GM21529 (cell line): ENCODE data around the gene ATXN7L1.
"Not testable (repeated sequence)": the region's sequence is repeated elsewhere in the genome, so short reads cannot be mapped to it uniquely, and the experiment has no call there.

Experiments used
- ATAC-seq: cut with Tn5 transposase; IDR thresholded peaks from one replicate; pipeline ENCODE4 v1.9.1; 2021; ENCODE audit not compliant: unreplicated experiment

ATXN7L1 gene

GRCh38 chr7:105623378-105623777 lies 253.0 kb downstream of the ATXN7L1 start:
- no peak for ATAC-seq

- no peak for ATAC-seq
Measured at GRCh38 chr7:105622106-105622731, 254.2 kb downstream of the ATXN7L1 start.

- ATAC-seq, result no peak
Measured at GRCh38 chr7:105621617-105622016, 254.8 kb downstream of the ATXN7L1 start.

GRCh38 chr7:105621176-105621575 lies 255.2 kb downstream of the ATXN7L1 start:
- ATAC-seq, result no peak

GRCh38 chr7:105619590-105619989 lies 256.8 kb downstream of the ATXN7L1 start:
- ATAC-seq, result no peak

GRCh38 chr7:105618016-105618296 lies 258.4 kb downstream of the ATXN7L1 start:
- ATAC-seq, result no peak

- ATAC-seq, result no peak
Measured at GRCh38 chr7:105617280-105618015, 259.0 kb downstream of the ATXN7L1 start.

GRCh38 chr7:105614341-105614840 lies 262.0 kb downstream of the ATXN7L1 start:
- no peak for ATAC-seq

GRCh38 chr7:105613611-105614330 lies 262.6 kb downstream of the ATXN7L1 start:
- ATAC-seq, result no peak

- no peak for ATAC-seq
Measured at GRCh38 chr7:105612806-105613205, 263.6 kb downstream of the ATXN7L1 start.

- ATAC-seq, result no peak
Measured at GRCh38 chr7:105611856-105612775, 264.3 kb downstream of the ATXN7L1 start.

GRCh38 chr7:105610165-105610930 lies 266.1 kb downstream of the ATXN7L1 start:
- ATAC-seq, result no peak

GRCh38 chr7:105602325-105603305 lies 273.8 kb downstream of the ATXN7L1 start:
- ATAC-seq, result no peak

GRCh38 chr7:105600720-105601550 lies 275.5 kb downstream of the ATXN7L1 start:
- ATAC-seq, result no peak

GRCh38 chr7:105599551-105599950 lies 276.8 kb downstream of the ATXN7L1 start:
- ATAC-seq, result no peak

- not testable (repeated sequence) for ATAC-seq
Measured at GRCh38 chr7:105599080-105599479, 277.3 kb downstream of the ATXN7L1 start.

- no peak for ATAC-seq
Measured at GRCh38 chr7:105596866-105597265, 279.5 kb downstream of the ATXN7L1 start.

- no peak for ATAC-seq
Measured at GRCh38 chr7:105594034-105594433, 282.4 kb downstream of the ATXN7L1 start.
